Activated CD8-positive, alpha-beta memory T cell treated with anti-CD3 and anti-CD28 coated beads for 1 hour (primary cell): ENCODE results near the gene PKIG.
"Not testable (repeated sequence)": the region's sequence is repeated elsewhere in the genome, so short reads cannot be mapped to it uniquely, and the experiment has no call there.

Experiments used
- DNase-seq, 2 donors: peaks; one replicate each; pipeline ENCODE4 v3.0.0-alpha.2; 2020; ENCODE audit warnings: low read depth in 1 of 2; ENCODE audit errors: extremely low read depth in 1 of 2

Gene PKIG

GRCh38 chr20:44654210-44654609, 71.8 kb downstream of the PKIG start:
- not testable (repeated sequence) for DNase-seq

- no peak for DNase-seq
Observed at GRCh38 chr20:44656448-44656847, 74.1 kb downstream of the PKIG start.

- no peak for DNase-seq
Observed at GRCh38 chr20:44657875-44658274, 75.5 kb downstream of the PKIG start.

- DNase-seq: no peak
Observed at GRCh38 chr20:44658810-44659209, 76.4 kb downstream of the PKIG start.

- no peak for DNase-seq
Observed at GRCh38 chr20:44659931-44660330, 77.6 kb downstream of the PKIG start.

GRCh38 chr20:44660581-44660980, 78.2 kb downstream of the PKIG start:
- DNase-seq: no peak

GRCh38 chr20:44662261-44662660, 79.9 kb downstream of the PKIG start:
- no peak for DNase-seq

- no peak for DNase-seq
Observed at GRCh38 chr20:44664131-44664530, 81.8 kb downstream of the PKIG start.

- no peak for DNase-seq
Observed at GRCh38 chr20:44666066-44666465, 83.7 kb downstream of the PKIG start.
